RCC 7860 (cell line): ENCODE data around the gene FUT9.

Experiments used
- DNase-seq: peaks from one replicate; pipeline ENCODE4 v3.0.0-alpha.2; 2015; ENCODE audit warnings: low spot score
- FAIRE-seq: peaks from 2 replicates; lab custom pipeline; 2012; peaks lifted over from hg19 to GRCh38; lab: Jason Lieb, UNC

The FUT9 gene

GRCh38 chr6:96065213-96065612, 49.4 kb downstream of the FUT9 start:
- DNase-seq (no peak), FAIRE-seq (no peak)

GRCh38 chr6:96066376-96066775, 50.6 kb downstream of the FUT9 start:
- DNase-seq, result no peak

GRCh38 chr6:96073555-96073954, 57.8 kb downstream of the FUT9 start:
- DNase-seq (no peak), FAIRE-seq (no peak)

More at GRCh38 chr6:96066376-96066775, 50.6 kb downstream of the FUT9 start:
- no peak for FAIRE-seq

- DNase-seq (no peak), FAIRE-seq (no peak)
These were observed 58.2 kb downstream of the FUT9 start for GRCh38 chr6:96074006-96074405.

- FAIRE-seq (no peak), DNase-seq (no peak)
These were observed 60.1 kb downstream of the FUT9 start for GRCh38 chr6:96075826-96076225.

- DNase-seq, result no peak
- no peak for FAIRE-seq
These were observed 71.0 kb downstream of the FUT9 start for GRCh38 chr6:96086745-96087144.

GRCh38 chr6:96089173-96089572, 73.4 kb downstream of the FUT9 start:
- DNase-seq (no peak), FAIRE-seq (no peak)

- no peak for FAIRE-seq
- DNase-seq, result no peak
These were observed 78.3 kb downstream of the FUT9 start for GRCh38 chr6:96094077-96094476.

- no peak for DNase-seq
- FAIRE-seq, result no peak
These were observed 83.3 kb downstream of the FUT9 start for GRCh38 chr6:96099069-96099468.

GRCh38 chr6:96101564-96101963, 85.8 kb downstream of the FUT9 start:
- no peak for DNase-seq
- no peak for FAIRE-seq

- DNase-seq (no peak), FAIRE-seq (no peak)
These were observed 89.1 kb downstream of the FUT9 start for GRCh38 chr6:96104910-96105309.

- DNase-seq (no peak), FAIRE-seq (no peak)
These were observed 95.1 kb downstream of the FUT9 start for GRCh38 chr6:96110878-96111277.

GRCh38 chr6:96116674-96117073, 100.9 kb downstream of the FUT9 start:
- DNase-seq (no peak), FAIRE-seq (no peak)

GRCh38 chr6:96124778-96125177, 109.0 kb downstream of the FUT9 start:
- DNase-seq (no peak), FAIRE-seq (no peak)

- FAIRE-seq (no peak), DNase-seq (no peak)
These were observed 122.6 kb downstream of the FUT9 start for GRCh38 chr6:96138406-96138805.

- DNase-seq (no peak), FAIRE-seq (no peak)
These were observed 126.4 kb downstream of the FUT9 start for GRCh38 chr6:96142142-96142541.

GRCh38 chr6:96150431-96150830, 134.7 kb downstream of the FUT9 start:
- no peak for DNase-seq
- FAIRE-seq, result no peak

GRCh38 chr6:96151707-96152106, 135.9 kb downstream of the FUT9 start:
- FAIRE-seq (no peak), DNase-seq (no peak)

GRCh38 chr6:96152114-96152708, 136.4 kb downstream of the FUT9 start:
- DNase-seq (no peak), FAIRE-seq (no peak)

- FAIRE-seq (no peak), DNase-seq (no peak)
These were observed 138.0 kb downstream of the FUT9 start for GRCh38 chr6:96153775-96154174.

- FAIRE-seq (no peak), DNase-seq (no peak)
These were observed 140.7 kb downstream of the FUT9 start for GRCh38 chr6:96156425-96156824.

- no peak for DNase-seq
These were observed 141.3 kb downstream of the FUT9 start for GRCh38 chr6:96157018-96157565.

GRCh38 chr6:96162711-96163120, 146.9 kb downstream of the FUT9 start:
- DNase-seq, result no peak
- no peak for FAIRE-seq

More at GRCh38 chr6:96157018-96157565, 141.3 kb downstream of the FUT9 start:
- no peak for FAIRE-seq
